Measurements from ENCODE around the gene C2orf69.
"Not testable (repeated sequence)": the region's sequence is repeated elsewhere in the genome, so short reads cannot be mapped to it uniquely, and the experiment has no call there.

Gene C2orf69, protein sequence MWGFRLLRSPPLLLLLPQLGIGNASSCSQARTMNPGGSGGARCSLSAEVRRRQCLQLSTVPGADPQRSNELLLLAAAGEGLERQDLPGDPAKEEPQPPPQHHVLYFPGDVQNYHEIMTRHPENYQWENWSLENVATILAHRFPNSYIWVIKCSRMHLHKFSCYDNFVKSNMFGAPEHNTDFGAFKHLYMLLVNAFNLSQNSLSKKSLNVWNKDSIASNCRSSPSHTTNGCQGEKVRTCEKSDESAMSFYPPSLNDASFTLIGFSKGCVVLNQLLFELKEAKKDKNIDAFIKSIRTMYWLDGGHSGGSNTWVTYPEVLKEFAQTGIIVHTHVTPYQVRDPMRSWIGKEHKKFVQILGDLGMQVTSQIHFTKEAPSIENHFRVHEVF

DNA sequence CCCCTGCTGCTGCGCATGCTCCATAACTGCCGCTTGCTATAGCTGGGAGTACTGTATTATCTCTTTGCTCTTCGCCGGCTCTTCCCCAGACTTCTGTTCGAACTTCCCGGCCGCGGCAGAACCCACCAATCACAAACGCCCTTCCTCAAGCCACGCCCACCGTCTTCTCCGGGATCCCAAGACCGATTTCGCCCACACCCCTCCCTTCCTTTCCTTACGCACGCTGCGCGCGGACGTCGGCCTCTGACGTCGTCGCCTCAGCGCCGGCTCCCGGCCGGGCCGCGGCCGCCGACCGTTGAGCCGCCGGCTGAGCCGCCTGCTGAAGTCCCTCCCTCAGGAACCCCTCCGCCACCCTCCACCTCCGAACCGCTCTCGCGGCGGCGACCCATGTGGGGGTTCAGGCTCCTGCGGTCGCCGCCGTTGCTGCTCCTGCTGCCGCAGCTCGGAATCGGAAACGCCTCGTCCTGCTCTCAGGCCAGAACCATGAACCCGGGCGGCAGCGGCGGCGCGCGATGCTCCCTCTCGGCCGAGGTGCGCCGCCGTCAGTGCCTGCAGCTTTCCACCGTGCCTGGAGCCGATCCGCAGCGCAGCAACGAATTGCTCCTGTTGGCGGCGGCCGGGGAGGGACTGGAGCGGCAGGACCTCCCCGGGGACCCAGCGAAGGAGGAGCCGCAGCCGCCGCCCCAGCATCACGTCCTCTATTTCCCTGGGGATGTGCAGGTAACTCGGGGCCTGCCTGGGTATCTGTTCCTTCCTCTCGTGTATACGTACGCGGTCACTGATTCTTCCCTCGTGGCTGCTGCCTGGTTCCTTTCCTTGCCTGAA is at the start of gene C2orf69:
Gene C2orf69 (plus strand): TSS at position 242 of the 825 bp plus-strand sequence. CDS start 146 bp downstream, at position 388.
- DNase-seq, result peak; percentile 95 to 96

DNA sequence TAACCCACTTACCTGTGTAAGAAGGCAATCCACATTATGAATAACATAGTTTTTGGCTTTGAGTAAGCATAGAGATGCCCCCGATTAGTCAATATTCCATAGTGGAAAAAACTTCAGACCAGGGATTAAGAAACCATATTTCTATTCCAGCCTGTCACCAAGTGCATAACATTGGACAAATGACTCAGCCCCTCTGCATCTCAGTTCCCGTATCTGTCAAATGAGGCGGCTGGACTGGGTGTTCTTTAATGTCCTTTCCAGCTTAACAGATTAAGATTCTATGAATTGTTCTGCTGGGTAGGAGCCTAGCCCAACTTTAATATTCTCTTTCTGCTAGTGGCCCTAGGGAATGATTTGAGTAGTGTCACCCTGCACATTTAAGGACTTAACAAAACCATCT is 48.3 kb upstream of the C2orf69 start:
- no peak for DNase-seq

DNA sequence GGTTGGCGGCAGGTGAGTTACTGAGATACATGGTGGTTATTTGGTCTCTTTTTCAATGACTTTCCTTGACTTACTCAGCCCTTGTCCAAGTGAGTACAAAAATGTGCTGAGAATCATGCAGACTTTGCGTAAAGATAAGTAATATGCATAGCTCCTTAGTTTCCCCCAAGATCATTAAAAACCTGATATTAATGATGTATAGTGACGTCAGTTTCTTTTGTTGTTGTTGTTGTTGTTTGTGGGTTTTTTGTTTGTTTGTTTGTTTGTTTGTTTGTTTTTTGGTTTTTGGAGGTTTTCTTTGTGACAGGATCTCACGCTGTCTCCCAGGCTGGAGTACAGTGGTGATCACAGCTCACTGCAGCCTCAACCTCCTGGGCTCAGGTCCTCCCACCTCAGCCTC is 45.2 kb upstream of the C2orf69 start:
- no peak for DNase-seq

DNA sequence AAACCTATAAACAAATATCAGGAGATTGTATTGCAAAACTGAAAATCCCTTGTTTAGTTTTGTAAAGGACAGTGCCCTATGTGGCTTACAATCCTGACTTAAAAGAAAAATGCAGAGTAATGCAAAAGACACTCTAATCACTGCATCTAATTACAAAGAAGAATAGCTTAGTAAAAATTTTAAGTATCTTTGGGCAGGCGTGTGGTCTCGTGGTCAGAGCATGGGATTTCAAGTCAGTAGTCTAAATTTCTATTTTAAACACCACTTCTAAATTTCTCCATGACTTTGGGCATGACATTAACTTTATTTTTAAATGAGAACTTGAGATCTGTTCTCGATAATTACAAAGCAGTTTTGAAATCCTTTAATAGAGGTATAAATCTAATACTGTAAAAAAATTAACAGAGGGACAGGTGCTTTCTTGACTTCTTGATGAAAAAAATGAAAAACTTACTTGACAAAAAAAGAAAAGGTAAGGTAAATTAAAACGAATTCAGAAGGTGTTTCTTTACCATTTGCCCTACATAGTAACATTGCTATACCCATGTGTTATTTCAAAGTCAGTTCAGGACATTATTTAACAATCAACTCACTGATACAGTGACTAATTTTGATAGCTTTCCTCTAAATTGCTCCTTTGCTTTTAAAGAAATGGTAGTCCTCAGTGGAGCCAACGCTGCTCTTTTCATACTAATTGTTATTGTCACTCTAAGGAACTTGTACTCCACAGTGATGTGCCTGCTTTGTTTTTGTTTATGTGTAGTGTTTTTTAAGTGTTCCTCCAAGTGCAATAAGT is 42.5 kb upstream of the C2orf69 start:
- DNase-seq, result no peak

DNA sequence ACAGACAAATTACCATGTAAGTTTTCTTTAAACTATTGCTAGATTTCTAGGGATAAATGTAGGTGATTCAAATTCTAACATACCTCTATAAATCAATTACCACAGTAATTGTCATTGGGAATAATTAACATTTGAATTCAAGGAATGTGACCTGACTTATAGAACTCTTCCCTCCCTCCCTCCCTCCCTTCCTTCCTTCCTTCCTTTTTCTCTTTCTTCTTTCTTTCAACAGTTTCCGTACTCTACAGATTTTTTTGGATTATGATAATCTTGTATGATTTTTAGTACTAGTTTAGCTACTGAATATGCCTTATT is 41.9 kb upstream of the C2orf69 start:
- no peak for DNase-seq

DNA sequence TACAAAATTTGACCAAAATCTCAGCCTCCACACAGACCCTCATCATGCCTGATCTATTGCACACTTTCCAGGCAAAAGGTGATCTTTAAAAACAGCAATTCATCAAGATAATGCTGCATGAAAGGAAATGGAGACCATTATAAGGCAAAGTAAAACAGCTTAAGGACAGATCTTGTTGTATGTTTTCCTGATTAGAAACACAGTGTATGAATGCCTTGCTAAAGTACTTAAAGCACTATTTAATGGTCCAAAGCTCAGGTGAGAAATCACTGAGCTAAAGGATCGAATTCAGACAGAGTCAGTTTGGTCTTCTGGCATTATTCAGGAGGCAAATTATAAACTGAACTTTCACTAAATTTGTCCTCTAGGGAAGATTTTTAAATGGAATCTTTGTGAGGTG is 41.4 kb upstream of the C2orf69 start:
- DNase-seq, result no peak

DNA sequence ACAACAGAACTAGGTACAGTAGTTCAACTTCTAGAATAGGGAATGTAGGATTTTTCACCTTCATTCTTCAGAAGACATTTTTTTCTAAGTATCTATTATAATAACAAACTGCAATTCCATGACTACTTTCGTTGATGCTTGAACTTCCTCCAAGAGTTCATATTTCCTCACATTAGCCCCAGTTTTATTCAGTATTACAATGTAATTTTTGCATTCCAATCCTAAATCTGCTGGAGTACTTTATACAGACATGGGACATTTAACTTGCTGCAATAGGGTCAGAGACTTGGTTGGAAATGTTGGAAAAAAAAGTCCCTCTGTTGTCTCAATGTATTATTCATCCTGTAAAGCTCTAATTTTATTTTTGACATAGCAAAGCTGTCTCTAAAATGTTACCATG is 40.5 kb upstream of the C2orf69 start:
- DNase-seq, result no peak

DNA sequence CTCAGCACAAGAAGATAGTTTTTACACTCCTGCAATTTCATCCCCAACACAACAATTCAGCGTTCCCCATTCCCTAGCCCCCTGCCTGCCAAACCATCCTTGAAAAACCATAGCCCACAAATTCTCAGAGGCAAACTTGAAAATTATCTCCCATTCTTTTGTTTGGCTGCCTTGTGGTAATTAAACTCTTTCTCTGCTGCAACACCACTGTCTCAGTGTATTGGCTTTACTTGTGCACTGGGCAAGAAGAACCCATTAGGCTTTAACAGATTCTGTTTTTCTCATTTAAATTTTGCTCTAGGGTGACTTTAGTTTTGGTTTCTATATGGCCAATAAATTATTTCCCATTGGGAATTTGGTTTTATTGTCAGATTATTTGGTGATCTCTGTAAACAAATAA is 36.9 kb upstream of the C2orf69 start:
- no peak for DNase-seq

DNA sequence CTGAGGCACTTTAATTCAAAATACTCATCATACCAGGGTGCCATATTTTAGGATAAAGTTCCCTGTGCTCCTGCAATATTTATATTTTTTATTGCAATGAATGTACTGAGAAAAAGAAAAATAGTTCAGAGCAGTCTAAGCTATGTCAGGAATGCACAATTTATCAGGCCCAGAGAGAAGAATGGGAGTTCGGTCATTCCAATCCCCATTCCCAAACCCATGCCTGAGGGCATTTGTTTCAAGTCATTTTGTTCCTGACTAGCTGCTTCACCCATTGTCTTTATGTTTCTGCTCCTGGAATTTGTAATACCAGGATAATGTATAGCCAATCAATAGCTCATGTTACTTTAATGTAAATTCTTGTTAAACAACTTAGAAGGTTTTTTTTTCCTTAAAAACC is 35.7 kb upstream of the C2orf69 start:
- no peak for DNase-seq

DNA sequence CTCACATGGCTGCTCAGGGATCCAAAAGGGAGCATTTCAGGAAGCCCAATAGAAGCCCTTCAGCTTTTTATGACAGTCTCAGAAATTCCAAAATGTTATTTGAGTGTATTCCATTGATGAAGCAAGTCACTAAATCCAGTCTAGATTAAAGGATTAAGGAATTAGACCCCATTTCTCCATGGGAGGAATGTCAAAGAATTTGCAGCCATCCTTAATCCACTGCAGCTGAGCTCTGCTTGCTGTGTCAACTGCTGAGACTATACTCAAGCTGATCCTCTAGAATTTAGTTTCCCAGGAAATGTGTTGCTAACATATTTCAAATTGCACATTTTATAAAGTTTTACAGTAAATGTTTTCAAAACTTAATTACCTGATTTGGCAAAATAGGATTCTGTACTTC is 28.4 kb upstream of the C2orf69 start:
- DNase-seq, result no peak

DNA sequence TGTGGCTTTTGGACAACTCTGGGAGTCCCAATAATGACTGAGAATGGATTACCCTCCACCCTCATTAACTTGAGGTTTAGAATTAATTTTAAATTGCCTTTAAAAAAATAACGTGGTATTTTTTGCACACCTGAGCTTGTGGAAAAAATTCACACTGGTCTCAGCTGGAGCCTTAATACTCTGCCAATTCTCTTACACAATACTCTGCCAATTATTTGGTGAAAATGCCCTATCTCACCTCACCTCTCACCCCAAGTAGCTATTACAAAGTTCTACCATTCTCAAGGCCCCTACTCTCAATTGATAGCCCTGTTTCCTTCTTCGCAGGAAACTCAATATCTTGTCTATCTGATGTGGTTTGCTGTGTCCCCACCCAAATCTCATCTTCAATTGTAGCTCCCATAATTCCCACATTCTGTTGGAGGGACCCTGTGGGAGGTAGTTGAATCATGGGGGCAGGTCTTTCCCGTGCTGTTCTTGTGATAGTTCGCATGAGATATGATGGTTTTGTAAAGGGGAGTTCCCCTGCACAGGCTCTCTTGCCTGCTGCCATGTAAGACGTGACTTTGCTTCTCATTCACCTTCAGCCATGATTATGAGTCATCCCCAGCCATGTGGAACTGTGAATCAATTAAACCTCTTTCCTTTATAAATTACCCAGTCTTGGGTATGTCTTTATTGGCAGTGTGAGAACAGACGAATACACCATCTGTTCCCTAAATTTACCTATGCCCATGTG is 27.4 kb upstream of the C2orf69 start:
- no peak for DNase-seq

DNA sequence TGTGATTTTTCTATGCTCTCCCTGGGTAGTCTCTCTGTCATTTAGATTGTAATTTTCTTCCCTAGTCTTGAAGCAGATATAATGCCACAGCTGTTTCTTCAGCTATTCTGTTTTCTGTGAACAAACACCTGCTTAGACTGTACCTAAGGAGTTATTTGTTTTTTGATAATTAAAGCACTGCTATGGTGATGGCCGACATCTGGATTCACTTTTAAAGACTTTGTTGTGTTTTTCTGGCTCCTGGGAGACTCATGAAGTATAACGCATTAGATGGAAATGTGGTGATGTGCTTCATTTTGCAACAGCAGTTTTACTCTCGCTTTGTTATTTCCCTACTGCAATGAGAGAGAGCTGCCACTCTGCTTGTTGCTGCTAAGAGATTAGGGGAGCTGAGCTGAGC is 15.7 kb upstream of the C2orf69 start:
- no peak for DNase-seq

DNA sequence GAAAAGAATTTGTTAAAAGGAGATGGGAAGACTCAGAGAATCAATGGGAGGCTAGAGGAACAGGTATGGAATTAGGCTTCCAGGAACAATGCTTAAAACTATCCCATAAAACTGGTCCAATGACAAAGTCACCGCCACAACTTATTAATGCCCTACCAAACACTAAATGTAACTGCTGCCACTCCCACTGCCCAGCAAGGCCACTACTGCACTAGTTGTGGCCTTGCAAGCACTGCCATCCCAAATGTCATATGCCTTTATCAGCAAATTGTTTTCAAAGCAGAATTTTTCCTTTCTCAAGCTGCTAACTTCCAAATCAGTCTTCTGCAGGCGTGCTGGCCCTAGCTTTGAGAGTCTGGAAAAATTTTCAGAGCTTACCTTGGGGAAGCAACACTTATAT is 14.5 kb upstream of the C2orf69 start:
- no peak for DNase-seq

DNA sequence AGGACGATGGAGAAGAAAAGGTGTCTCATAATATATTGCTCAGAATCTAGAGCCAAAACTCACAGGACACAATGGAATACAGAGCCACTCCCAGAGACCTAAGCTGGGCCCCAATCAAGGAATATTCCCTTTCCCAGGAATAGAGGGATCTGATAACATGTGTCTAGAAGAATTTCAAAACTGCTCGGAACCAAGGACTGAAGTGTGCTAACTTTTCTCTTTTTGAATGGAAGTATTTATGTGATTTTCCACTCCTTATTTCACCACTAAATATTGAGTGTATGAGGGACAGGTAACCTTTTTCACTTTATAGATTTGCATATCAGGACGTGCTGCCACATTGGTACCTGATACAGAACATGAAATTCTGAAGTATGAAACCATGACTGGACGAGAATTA is 9.2 kb upstream of the C2orf69 start:
- DNase-seq, result no peak

DNA sequence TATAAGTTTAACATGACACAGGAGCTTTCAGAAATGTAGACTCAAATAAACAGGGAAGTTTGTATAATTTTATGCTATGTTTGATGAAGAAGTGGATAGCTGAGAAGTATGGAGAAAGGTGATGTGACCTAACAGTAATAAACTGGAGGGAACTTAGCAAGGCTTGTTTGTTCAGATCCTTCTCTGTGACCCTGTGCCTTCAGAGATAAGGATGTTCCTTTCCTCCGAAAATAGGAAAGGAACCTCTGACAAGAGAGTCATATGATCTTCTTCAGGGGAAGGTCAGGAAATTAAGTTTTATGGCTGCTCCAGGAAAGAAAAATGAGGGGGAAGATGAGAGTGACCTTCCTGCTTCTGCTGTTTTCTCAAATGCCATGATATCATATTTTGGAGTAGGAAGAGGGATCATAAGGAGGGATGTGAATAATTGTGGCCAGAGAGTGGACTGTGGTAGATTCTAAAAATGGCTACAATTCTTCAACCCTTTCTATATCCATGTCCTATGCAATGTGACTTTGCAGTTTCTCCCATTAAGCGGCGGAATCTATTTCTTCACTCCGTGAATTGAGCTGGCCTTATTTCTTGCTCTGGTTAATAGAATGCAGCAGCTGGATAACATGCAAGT is 8.5 kb upstream of the C2orf69 start:
- DNase-seq, result no peak

DNA sequence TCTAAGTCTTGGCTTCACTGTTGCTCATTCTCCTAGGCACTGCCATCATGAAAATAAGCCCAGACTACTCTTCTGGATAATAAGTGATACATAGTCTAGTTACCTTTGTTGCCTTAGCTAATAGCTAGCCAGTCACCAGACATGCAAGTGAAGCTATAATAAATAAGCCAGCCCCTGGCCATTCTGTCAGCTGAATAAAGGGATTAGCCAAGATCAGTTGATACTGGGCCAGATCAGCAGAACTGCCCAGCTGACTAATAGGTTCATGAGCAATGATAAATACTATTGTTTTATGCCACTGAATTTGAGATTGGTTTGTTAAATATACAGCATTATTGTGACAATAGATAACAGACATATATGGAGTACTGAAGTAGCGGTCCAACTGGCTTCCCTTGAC is 8.0 kb upstream of the C2orf69 start:
- no peak for DNase-seq

DNA sequence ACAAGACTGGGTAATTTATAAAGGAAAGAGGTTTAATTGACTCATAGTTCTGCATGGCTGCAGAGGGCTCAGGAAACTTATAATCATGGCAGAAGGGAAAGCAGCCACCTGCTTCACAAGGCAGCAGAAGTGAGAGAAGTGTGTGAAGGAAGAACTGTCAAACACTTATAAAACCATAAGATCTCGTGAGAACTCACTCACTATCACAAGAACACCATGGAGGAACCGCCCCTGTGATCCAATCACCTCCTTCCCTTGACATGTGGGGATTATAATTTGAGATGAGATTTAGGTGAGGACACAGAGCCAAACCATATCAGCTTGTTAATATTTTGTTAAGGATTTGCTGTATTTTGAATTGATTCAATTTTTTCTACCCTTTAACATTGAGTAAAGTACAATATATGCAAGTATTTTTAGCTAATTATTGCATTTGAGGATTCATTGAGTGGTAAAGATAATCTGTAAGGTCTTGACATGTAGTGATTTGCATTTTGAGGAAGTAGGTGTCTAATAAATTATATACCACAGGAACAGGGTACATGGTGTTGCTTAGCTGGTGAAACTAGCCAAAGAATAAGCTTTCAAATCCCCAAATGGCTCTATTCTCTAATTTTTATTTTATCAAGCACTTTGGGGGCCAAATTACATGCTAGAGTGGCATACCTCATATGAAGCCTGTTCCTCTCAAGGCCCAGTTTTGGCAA is 3.9 kb upstream of the C2orf69 start:
- no peak for DNase-seq

DNA sequence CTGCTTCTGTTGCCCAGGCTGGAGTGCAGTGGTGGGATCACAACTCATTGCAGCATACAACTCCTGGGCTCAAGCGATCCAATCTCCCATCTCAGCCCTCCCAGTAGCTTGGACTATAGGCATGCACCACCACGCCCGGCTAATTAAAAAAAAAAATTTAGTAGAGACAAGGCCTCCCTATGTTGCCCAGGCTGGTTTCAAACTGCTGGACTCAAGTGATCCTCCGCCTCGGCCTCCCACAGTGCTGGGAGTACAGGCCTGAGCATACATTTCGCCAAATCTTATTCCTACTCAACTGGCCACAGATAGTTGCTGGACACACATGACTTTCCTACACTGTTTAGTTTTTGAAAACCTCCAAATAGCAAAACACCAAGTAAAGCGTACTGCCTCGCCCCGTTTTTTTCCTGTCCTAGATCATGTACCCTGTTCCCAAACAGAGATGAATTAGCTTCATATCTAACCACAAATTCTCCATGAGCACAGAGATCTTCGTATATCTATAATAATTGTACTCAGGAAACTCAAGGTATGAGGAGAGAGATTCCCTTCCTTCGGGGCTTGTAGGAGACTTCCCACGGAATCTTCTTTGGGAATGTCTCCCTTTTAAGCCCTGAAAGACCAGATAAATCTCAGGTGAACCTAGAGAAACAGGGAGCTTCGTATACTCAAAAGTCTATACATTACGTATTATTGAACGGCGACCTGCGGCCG is 598 bp upstream of the C2orf69 start:
- DNase-seq, result no peak

DNA sequence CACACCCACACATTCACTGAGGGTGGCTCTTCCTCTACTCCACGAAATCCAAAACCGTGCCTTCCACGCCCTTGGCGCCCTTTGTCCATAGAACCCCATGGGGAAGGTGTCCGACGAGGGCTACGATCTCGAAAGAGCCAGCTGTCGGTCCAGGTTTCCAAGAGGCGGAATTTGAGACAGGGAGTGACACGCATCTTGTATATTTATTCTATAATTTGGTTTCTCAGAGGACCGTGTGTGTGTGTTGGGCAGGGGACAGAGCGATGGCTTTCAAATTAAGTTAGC is 726 bp downstream of the C2orf69 start:
- DNase-seq, result no peak

DNA sequence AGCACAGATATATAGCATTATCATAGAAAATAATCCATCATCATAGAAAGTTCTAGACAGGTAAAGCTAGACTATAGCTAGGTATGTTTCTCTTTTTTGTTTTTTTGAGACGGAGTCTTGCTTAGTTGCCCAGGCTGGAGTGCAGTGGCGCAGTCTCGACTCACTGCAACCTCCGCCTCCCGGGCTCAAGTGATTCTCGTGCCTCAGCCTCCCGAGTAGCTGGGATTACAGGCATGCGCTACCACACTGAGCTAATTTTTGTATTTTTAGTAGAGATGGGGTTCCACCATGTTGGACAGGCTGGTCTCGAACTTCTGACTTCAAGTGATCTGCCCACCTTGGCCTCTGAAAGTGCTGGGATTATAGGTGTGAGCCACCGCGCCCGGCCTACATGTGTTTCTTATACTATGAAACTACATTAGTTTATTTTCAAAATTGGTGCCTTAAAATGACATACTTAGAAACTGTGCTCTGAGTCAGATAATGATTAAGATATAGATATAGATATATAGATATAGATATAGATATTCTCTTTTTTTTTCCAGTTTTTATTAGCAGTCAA is 1.5 kb downstream of the C2orf69 start:
- DNase-seq, result not testable (repeated sequence)

DNA sequence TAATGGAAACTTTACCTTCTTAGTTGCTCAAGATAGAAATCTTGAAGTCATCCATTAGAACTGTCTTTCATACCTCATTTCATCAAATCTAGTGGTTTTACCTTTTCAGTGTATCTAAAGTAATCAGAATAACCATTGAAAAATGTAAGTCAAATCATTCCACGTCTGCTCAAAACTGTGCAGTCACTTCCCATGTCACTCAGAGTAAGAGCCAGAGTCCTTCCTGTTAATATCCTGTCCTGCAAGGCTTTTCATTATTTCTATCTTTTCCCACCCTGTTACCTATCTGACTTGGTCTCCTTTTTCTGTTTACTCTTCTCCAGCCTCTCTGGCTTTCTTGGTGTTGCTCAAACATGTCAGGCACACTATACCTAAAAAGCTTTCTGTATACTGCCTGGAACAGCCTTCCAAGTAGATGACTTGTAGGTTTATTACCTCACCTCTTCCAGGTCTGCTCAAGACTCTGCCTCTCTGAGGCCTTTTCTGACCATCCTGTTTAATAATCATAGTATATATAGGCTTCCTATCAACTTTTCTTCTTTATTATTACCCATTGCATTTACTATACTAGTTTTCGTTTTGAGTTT is 3.4 kb downstream of the C2orf69 start:
- no peak for DNase-seq
